ENCODE measurements around the gene STAM. TPM values are rescaled to one million over a fixed set of nuclear protein-coding genes. Genes with fewer than 3 reads are reported as not detected.

Gene STAM
- total RNA-seq, 5 donors from 2014 or later (not counting 1 experiment from before 2014, with no cell fraction given): 18.6 to 42.7 (median 25.7) TPM

- Mint-ChIP-seq H3K4me3 (no peak overlapping the region), H3K27ac (no peak overlapping the region), H3K36me3 (peaks cover 58% of the 10 kb centered on the region), H3K27me3 (no peaks in the 10 kb centered on the region), H3K9me3 (no peaks in the 10 kb centered on the region), H3K4me1 (no peaks in the 10 kb centered on the region)
- no peak for ATAC-seq (replicated peaks in 1 of 4)
- ChIA-PET CTCF (no interaction called here), POLR2A (no interaction called here)
- Histone ChIP-seq H3K4me1 (ENCODE audit: control insufficient read depth in 1 of 2, extremely low read depth in 1 of 2, insufficient read depth in 2 of 2, low read length in 2 of 2) (no peaks in the 10 kb centered on the region), H3K27ac (ENCODE audit: low read length) (no peak overlapping the region), H3K36me3 (ENCODE audit: control insufficient read depth in 2 of 2, extremely low read depth in 1 of 2, insufficient read depth in 1 of 2, low read length in 1 of 2) (peaks cover 0 to 38% of the 10 kb centered on the region in 2 donors), H3K9me3 (no peaks in the 10 kb centered on the region), H3K27me3 (replicated peaks in 1 of 2; ENCODE audit: control insufficient read depth in 2 of 2, extremely low read depth in 1 of 2, insufficient read depth in 2 of 2, low read length in 1 of 2) (no peaks in the 10 kb centered on the region), H3K4me3 (ENCODE audit: control insufficient read depth in 1 of 2, extremely low read depth in 1 of 2, low read length in 1 of 2) (no peak overlapping the region)
- no CpG with 5 or more reads among the region's 3 CpGs for WGBS (ENCODE audit: insufficient coverage)
- no peak for DNase-seq
Measured at GRCh38 chr10:17701301-17701700, 57.4 kb downstream of the STAM start.

- POLR2A ChIA-PET: interaction anchor here in 1 of 2 donors (0.8 kb wide), 1 partner anchor 59 kb away, joined by 3 read pairs; the partner anchor contains the start of gene STAM
- no peak overlapping the region for H3K27ac Mint-ChIP-seq
Measured at GRCh38 chr10:17703706-17704105, 59.8 kb downstream of the STAM start.

GRCh38 chr10:17708821-17709220, 64.9 kb downstream of the STAM start:
- ChIA-PET CTCF (no interaction called here), POLR2A (no interaction called here)

More at GRCh38 chr10:17703706-17704105, 59.8 kb downstream of the STAM start:
- no peaks in the 10 kb centered on the region for H3K27me3 Mint-ChIP-seq
- Histone ChIP-seq H3K36me3 (ENCODE audit: control insufficient read depth in 2 of 2, extremely low read depth in 1 of 2, insufficient read depth in 1 of 2, low read length in 1 of 2) (peaks cover 6 to 31% of the 10 kb centered on the region in 2 donors), H3K4me1 (ENCODE audit: control insufficient read depth in 1 of 2, extremely low read depth in 1 of 2, insufficient read depth in 2 of 2, low read length in 2 of 2) (no peaks in the 10 kb centered on the region), H3K27me3 (replicated peaks in 1 of 2; ENCODE audit: control insufficient read depth in 2 of 2, extremely low read depth in 1 of 2, insufficient read depth in 2 of 2, low read length in 1 of 2) (no peaks in the 10 kb centered on the region), H3K27ac (ENCODE audit: low read length) (no peak overlapping the region), H3K9me3 (no peaks in the 10 kb centered on the region), H3K4me3 (ENCODE audit: control insufficient read depth in 1 of 2, extremely low read depth in 1 of 2, low read length in 1 of 2) (no peak overlapping the region)
- H3K36me3 Mint-ChIP-seq: peaks cover 46% of the 10 kb centered on the region
- ATAC-seq (replicated peaks in 1 of 4): no peak
- H3K4me3 Mint-ChIP-seq: no peak overlapping the region
- DNase-seq: no peak
- H3K4me1 Mint-ChIP-seq: no peaks in the 10 kb centered on the region
- WGBS (ENCODE audit: insufficient coverage): 100% methylated on average over 1 of the region's 3 CpGs
- H3K9me3 Mint-ChIP-seq: no peaks in the 10 kb centered on the region
- CTCF ChIA-PET: no interaction called here

GRCh38 chr10:17709492-17709891, 65.5 kb downstream of the STAM start:
- POLR2A ChIA-PET: interaction anchor here (0.6 kb wide), 2 partner anchors 29 to 1014 kb away, joined by 3 read pairs; no protein-coding TSS in a partner anchor
- H3K4me1 Mint-ChIP-seq: no peaks in the 10 kb centered on the region
- 97% methylated on average over 4 of the region's 5 CpGs for WGBS (ENCODE audit: insufficient coverage)
- DNase-seq: no peak
- H3K4me1 ChIP-seq (ENCODE audit: control insufficient read depth in 1 of 2, extremely low read depth in 1 of 2, insufficient read depth in 2 of 2, low read length in 2 of 2): no peaks in the 10 kb centered on the region
- no peak overlapping the region for H3K4me3 ChIP-seq (ENCODE audit: control insufficient read depth in 1 of 2, extremely low read depth in 1 of 2, low read length in 1 of 2)
- no peaks in the 10 kb centered on the region for H3K9me3 ChIP-seq
- H3K36me3 ChIP-seq (ENCODE audit: control insufficient read depth in 2 of 2, extremely low read depth in 1 of 2, insufficient read depth in 1 of 2, low read length in 1 of 2): peaks cover 12 to 70% of the 10 kb centered on the region in 2 donors
- no peaks in the 10 kb centered on the region for H3K27me3 Mint-ChIP-seq
- no peaks in the 10 kb centered on the region for H3K27me3 ChIP-seq (replicated peaks in 1 of 2; ENCODE audit: control insufficient read depth in 2 of 2, extremely low read depth in 1 of 2, insufficient read depth in 2 of 2, low read length in 1 of 2)
- H3K36me3 Mint-ChIP-seq: peaks cover 60% of the 10 kb centered on the region
- no peak overlapping the region for H3K27ac ChIP-seq (ENCODE audit: low read length)
- ATAC-seq (replicated peaks in 1 of 4): no peak
- CTCF ChIA-PET: interaction anchor here in 1 of 2 donors (0.6 kb wide), 1 partner anchor 551 kb away, joined by 3 read pairs; no protein-coding TSS in a partner anchor
- no peak overlapping the region for H3K4me3 Mint-ChIP-seq
- no peaks in the 10 kb centered on the region for H3K9me3 Mint-ChIP-seq
- no peak overlapping the region for H3K27ac Mint-ChIP-seq

More at GRCh38 chr10:17708821-17709220, 64.9 kb downstream of the STAM start:
- no peak overlapping the region for H3K4me3 ChIP-seq (ENCODE audit: control insufficient read depth in 1 of 2, extremely low read depth in 1 of 2, low read length in 1 of 2)
- H3K27me3 Mint-ChIP-seq: no peaks in the 10 kb centered on the region
- H3K27ac ChIP-seq (ENCODE audit: low read length): no peak overlapping the region
- peaks cover 12 to 70% of the 10 kb centered on the region in 2 donors for H3K36me3 ChIP-seq (ENCODE audit: control insufficient read depth in 2 of 2, extremely low read depth in 1 of 2, insufficient read depth in 1 of 2, low read length in 1 of 2)
- H3K27me3 ChIP-seq (replicated peaks in 1 of 2; ENCODE audit: control insufficient read depth in 2 of 2, extremely low read depth in 1 of 2, insufficient read depth in 2 of 2, low read length in 1 of 2): no peaks in the 10 kb centered on the region
- 82% methylated on average over 3 of the region's 10 CpGs for WGBS (ENCODE audit: insufficient coverage)
- no peaks in the 10 kb centered on the region for H3K9me3 ChIP-seq
- no peaks in the 10 kb centered on the region for H3K4me1 ChIP-seq (ENCODE audit: control insufficient read depth in 1 of 2, extremely low read depth in 1 of 2, insufficient read depth in 2 of 2, low read length in 2 of 2)
- ATAC-seq (replicated peaks in 1 of 4) (no peak), DNase-seq (no peak)
- H3K9me3 Mint-ChIP-seq: no peaks in the 10 kb centered on the region
- H3K4me3 Mint-ChIP-seq: no peak overlapping the region
- no peaks in the 10 kb centered on the region for H3K4me1 Mint-ChIP-seq
- H3K36me3 Mint-ChIP-seq: peaks cover 57% of the 10 kb centered on the region
- H3K27ac Mint-ChIP-seq: no peak overlapping the region

- WGBS (ENCODE audit: insufficient coverage): 90% methylated on average over 2 of the region's 4 CpGs
- H3K36me3 ChIP-seq (ENCODE audit: control insufficient read depth in 2 of 2, extremely low read depth in 1 of 2, insufficient read depth in 1 of 2, low read length in 1 of 2): peaks cover 12 to 70% of the 10 kb centered on the region in 2 donors
- no peaks in the 10 kb centered on the region for H3K27me3 ChIP-seq (replicated peaks in 1 of 2; ENCODE audit: control insufficient read depth in 2 of 2, extremely low read depth in 1 of 2, insufficient read depth in 2 of 2, low read length in 1 of 2)
- H3K27ac ChIP-seq (ENCODE audit: low read length): no peak overlapping the region
- ChIA-PET POLR2A (interaction anchor here (0.5 to 0.7 kb wide), 3 partner anchors 14 to 342 kb away, joined by 3 to 12 read pairs (median 3); no protein-coding TSS in a partner anchor), CTCF (no interaction called here)
- H3K4me3 ChIP-seq (ENCODE audit: control insufficient read depth in 1 of 2, extremely low read depth in 1 of 2, low read length in 1 of 2): no peak overlapping the region
- no peaks in the 10 kb centered on the region for H3K4me1 Mint-ChIP-seq
- no peak overlapping the region for H3K27ac Mint-ChIP-seq
- H3K27me3 Mint-ChIP-seq: no peaks in the 10 kb centered on the region
- no peak overlapping the region for H3K4me3 Mint-ChIP-seq
- no peaks in the 10 kb centered on the region for H3K4me1 ChIP-seq (ENCODE audit: control insufficient read depth in 1 of 2, extremely low read depth in 1 of 2, insufficient read depth in 2 of 2, low read length in 2 of 2)
- no peak for DNase-seq
- H3K36me3 Mint-ChIP-seq: peaks cover 63% of the 10 kb centered on the region
- ATAC-seq (replicated peaks in 1 of 4): no peak
- no peaks in the 10 kb centered on the region for H3K9me3 ChIP-seq
- H3K9me3 Mint-ChIP-seq: no peaks in the 10 kb centered on the region
Measured at GRCh38 chr10:17710181-17710580, 66.2 kb downstream of the STAM start.

GRCh38 chr10:17712053-17712452, 68.1 kb downstream of the STAM start:
- Histone ChIP-seq H3K4me1 (ENCODE audit: control insufficient read depth in 1 of 2, extremely low read depth in 1 of 2, insufficient read depth in 2 of 2, low read length in 2 of 2) (no peaks in the 10 kb centered on the region), H3K27me3 (replicated peaks in 1 of 2; ENCODE audit: control insufficient read depth in 2 of 2, extremely low read depth in 1 of 2, insufficient read depth in 2 of 2, low read length in 1 of 2) (no peaks in the 10 kb centered on the region), H3K36me3 (ENCODE audit: control insufficient read depth in 2 of 2, extremely low read depth in 1 of 2, insufficient read depth in 1 of 2, low read length in 1 of 2) (peaks cover 8 to 66% of the 10 kb centered on the region in 2 donors), H3K4me3 (ENCODE audit: control insufficient read depth in 1 of 2, extremely low read depth in 1 of 2, low read length in 1 of 2) (no peak overlapping the region), H3K9me3 (no peaks in the 10 kb centered on the region), H3K27ac (ENCODE audit: low read length) (no peak overlapping the region)
- Mint-ChIP-seq H3K9me3 (no peaks in the 10 kb centered on the region), H3K4me3 (no peak overlapping the region), H3K27ac (no peak overlapping the region), H3K4me1 (no peaks in the 10 kb centered on the region), H3K36me3 (peaks cover 74% of the 10 kb centered on the region), H3K27me3 (no peaks in the 10 kb centered on the region)
- CTCF ChIA-PET: interaction anchor here (0.5 to 0.6 kb wide), 2 partner anchors 103 to 297 kb away, joined by 4 to 5 read pairs; no protein-coding TSS in a partner anchor
- POLR2A ChIA-PET: no interaction called here
- no CpG with 5 or more reads among the region's 5 CpGs for WGBS (ENCODE audit: insufficient coverage)
- ATAC-seq (replicated peaks in 1 of 4): no peak
- no peak for DNase-seq

Data from T-cell (primary cell).